ENCODE measurements around the gene MYL6.

DNA sequence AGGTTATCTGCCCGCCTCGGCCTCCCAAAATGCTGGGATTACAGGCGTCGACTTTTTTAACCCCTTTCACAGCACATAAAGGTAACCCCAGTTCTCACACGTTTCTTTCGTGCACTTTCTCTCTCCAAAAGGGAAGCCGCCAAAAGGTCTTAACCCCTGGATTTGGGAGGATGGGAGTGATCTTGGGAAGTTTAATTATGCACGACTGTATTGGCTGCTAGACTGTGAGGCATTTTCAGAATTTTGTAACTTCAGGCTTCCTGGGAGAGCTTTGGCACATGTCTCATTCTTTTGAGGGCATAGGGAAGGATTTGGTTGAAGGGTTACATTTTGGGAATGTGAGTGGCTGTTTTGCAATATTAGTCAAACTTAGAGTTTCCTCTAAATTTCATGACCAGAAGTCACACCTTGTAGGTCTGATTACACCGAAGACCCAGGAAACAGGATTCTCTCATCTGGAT, 32.6 kb downstream of the MYL6 start:
- TF ChIP-seq EZH2 (IDR thresholded peaks at IDR 0.05; ENCODE audit: insufficient read depth, poor library complexity, severe bottlenecking): no peak
- TF ChIP-seq EZH2phosphoT487 (IDR thresholded peaks at IDR 0.05; ENCODE audit: insufficient read depth, low read depth): no peak

All from GM23248 (cell line).